Measurements from ENCODE around the gene TMEM164.

DNA sequence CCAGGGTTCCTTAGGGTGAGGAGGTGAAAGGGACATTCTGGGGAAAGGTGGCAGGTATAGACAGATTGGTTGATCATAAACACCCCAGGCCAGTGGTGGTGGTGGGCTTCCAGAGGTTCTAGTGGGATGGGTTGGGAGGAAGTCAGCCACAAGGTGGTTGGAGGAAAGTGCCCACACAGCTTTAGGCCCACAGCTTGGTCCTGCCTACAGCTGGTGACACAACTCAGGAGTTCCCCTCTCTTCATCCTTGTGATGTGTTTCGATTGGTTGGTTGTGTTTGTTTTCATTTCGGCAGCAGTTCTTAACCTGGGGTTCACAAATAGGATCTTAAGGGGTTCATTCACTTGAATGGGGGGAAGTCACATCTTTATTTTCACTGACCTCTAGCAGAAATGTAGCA, 157.0 kb downstream of the TMEM164 start:
- TF ChIP-seq, protein P1, sequence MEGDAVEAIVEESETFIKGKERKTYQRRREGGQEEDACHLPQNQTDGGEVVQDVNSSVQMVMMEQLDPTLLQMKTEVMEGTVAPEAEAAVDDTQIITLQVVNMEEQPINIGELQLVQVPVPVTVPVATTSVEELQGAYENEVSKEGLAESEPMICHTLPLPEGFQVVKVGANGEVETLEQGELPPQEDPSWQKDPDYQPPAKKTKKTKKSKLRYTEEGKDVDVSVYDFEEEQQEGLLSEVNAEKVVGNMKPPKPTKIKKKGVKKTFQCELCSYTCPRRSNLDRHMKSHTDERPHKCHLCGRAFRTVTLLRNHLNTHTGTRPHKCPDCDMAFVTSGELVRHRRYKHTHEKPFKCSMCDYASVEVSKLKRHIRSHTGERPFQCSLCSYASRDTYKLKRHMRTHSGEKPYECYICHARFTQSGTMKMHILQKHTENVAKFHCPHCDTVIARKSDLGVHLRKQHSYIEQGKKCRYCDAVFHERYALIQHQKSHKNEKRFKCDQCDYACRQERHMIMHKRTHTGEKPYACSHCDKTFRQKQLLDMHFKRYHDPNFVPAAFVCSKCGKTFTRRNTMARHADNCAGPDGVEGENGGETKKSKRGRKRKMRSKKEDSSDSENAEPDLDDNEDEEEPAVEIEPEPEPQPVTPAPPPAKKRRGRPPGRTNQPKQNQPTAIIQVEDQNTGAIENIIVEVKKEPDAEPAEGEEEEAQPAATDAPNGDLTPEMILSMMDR (IDR thresholded peaks at IDR 0.05) = no peak
- TF ChIP-seq POLR2A (IDR thresholded peaks at IDR 0.05) = no peak

All from adrenal gland (tissue), 5 donors.